SK-N-SH treated with all-trans-retinoic acid at 6 μM for 48 hours (cell line): ENCODE data around the gene HLA-G.

Source experiments
- ATAC-seq: fragments of 200-7000 bp; cut with Tn5 transposase; 3 replicates; pipeline ENCODE4 v1.9.1; 2020; ENCODE audit warnings: mild to moderate bottlenecking, moderate library complexity
- ARNTL ChIP-seq: fragments of 450-650 bp; formaldehyde crosslinking; IDR thresholded peaks from 2 replicates; pipeline ENCODE4 v1.5.0; 2020; ENCODE audit warnings: low read depth, mild to moderate bottlenecking, moderate library complexity, borderline replicate concordance
- BACH2 ChIP-seq: fragments of 250-450 bp; sonication (Bioruptor Pico); IDR thresholded peaks from 2 replicates; pipeline ENCODE4 v1.9.0; 2021; ENCODE audit warnings: mild to moderate bottlenecking, borderline replicate concordance
- CSDC2 ChIP-seq: fragments of 250-450 bp; sonication (Bioruptor Pico); IDR thresholded peaks from 2 replicates; pipeline ENCODE4 v1.5.0; 2020; ENCODE audit warnings: mild to moderate bottlenecking, moderate library complexity
- CSRNP3 ChIP-seq: fragments of 250-450 bp; sonication (Bioruptor Pico); IDR thresholded peaks from 2 replicates; pipeline ENCODE4 v1.5.1; 2021; ENCODE audit warnings: mild to moderate bottlenecking, moderate library complexity
- GLIS3 ChIP-seq: fragments of 250-450 bp; sonication (Bioruptor Pico); IDR thresholded peaks from 2 replicates; pipeline ENCODE4 v1.5.0; 2020; ENCODE audit warnings: mild to moderate bottlenecking, moderate library complexity
- ISL1 ChIP-seq: fragments of 250-450 bp; sonication (Bioruptor Pico); IDR thresholded peaks from 2 replicates; pipeline ENCODE4 v2.1.2; 2022; ENCODE audit warnings: mild to moderate bottlenecking, moderate library complexity
- OSR1 ChIP-seq: fragments of 250-450 bp; sonication (Bioruptor Pico); IDR thresholded peaks from 2 replicates; pipeline ENCODE4 v1.8.0; 2022; ENCODE audit warnings: moderate library complexity, mild to moderate bottlenecking, inconsistent platforms
- PPARA ChIP-seq: fragments of 250-450 bp; sonication (Bioruptor Pico); IDR thresholded peaks from 2 replicates; pipeline ENCODE4 v1.5.0; 2020; ENCODE audit warnings: mild to moderate bottlenecking, borderline replicate concordance
- RARB ChIP-seq: fragments of 250-450 bp; sonication (Bioruptor Pico); IDR thresholded peaks from 2 replicates; pipeline ENCODE4 v1.8.0; 2021; ENCODE audit warnings: mild to moderate bottlenecking, moderate library complexity
- SNAI2 ChIP-seq: fragments of 250-450 bp; sonication (Bioruptor Pico); IDR thresholded peaks from 2 replicates; pipeline ENCODE4 v1.5.0; 2020; ENCODE audit warnings: mild to moderate bottlenecking, moderate library complexity
- TCF4 ChIP-seq: fragments of 250-450 bp; sonication (Bioruptor Pico); IDR thresholded peaks from 2 replicates; pipeline ENCODE4 v1.8.0; 2021; ENCODE audit warnings: mild to moderate bottlenecking, moderate library complexity, borderline replicate concordance
- TOX ChIP-seq: fragments of 250-450 bp; sonication (Bioruptor Pico); IDR thresholded peaks from 2 replicates; pipeline ENCODE4 v1.8.0; 2021; ENCODE audit warnings: mild to moderate bottlenecking, moderate library complexity, borderline replicate concordance
- TSHZ2 ChIP-seq: fragments of 250-450 bp; sonication (Bioruptor Pico); IDR thresholded peaks from 2 replicates; pipeline ENCODE4 v1.5.0; 2020; ENCODE audit warnings: mild to moderate bottlenecking, moderate library complexity
- ZC3H10 ChIP-seq: fragments of 250-450 bp; sonication (Bioruptor Pico); IDR thresholded peaks from 2 replicates; pipeline ENCODE4 v1.5.1; 2021; ENCODE audit warnings: mild to moderate bottlenecking, moderate library complexity
- ZFP30 ChIP-seq: fragments of 450-650 bp; formaldehyde crosslinking; IDR thresholded peaks from 2 replicates; pipeline ENCODE4 v1.5.0; 2022; ENCODE audit warnings: mild to moderate bottlenecking, moderate library complexity
- ZNF565 ChIP-seq: fragments of 450-650 bp; formaldehyde crosslinking; conservative IDR thresholded peaks from 2 replicates; pipeline ENCODE4 v1.5.0; 2020; ENCODE audit warnings: low read depth, mild to moderate bottlenecking, moderate library complexity
- ZNF70 ChIP-seq: fragments of 450-650 bp; formaldehyde crosslinking; IDR thresholded peaks from 2 replicates; pipeline ENCODE4 v1.5.0; 2020; ENCODE audit warnings: mild to moderate bottlenecking, moderate library complexity
- ZNF8 ChIP-seq: fragments of 450-650 bp; formaldehyde crosslinking; IDR thresholded peaks from 2 replicates; pipeline ENCODE4 v1.5.0; 2020; ENCODE audit warnings: mild to moderate bottlenecking, moderate library complexity
- TF ChIP-seq, protein P1 (sequence below): fragments of 250-450 bp; sonication (Bioruptor Pico); IDR thresholded peaks from 2 replicates; pipeline ENCODE4 v1.5.1; 2020; ENCODE audit warnings: low read depth, mild to moderate bottlenecking, moderate library complexity
- TF ChIP-seq, protein P2 (sequence below): fragments of 250-450 bp; sonication (Bioruptor Pico); IDR thresholded peaks from 2 replicates; pipeline ENCODE4 v1.8.0; 2020; ENCODE audit warnings: mild to moderate bottlenecking, moderate library complexity, borderline replicate concordance
- TF ChIP-seq, protein P3 (sequence below): fragments of 250-450 bp; sonication (Bioruptor Pico); IDR thresholded peaks from 2 replicates; pipeline ENCODE4 v1.8.0; 2021; ENCODE audit warnings: low read depth, mild to moderate bottlenecking, moderate library complexity, borderline replicate concordance

The HLA-G gene

DNA sequence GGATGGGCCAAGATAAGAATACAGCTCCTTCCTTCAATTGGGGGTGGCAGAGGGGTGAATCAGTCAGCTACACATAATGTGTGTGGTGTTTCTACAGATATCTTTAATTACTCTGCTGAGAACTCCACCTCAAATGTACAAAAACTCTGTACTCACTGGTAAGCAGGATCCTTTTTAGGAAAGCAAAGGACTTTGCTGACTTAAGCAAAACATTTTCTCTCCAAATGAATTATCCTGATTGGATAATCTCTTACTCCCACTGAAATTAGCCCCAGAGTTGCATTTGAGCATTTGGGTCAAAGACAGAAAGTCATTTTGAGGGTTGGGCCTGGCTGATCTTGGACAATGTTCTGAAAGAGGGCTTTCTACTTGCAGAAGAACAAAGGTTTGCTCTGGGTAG lies 13.4 kb downstream of the HLA-G start:
- TF ChIP-seq, protein P1, sequence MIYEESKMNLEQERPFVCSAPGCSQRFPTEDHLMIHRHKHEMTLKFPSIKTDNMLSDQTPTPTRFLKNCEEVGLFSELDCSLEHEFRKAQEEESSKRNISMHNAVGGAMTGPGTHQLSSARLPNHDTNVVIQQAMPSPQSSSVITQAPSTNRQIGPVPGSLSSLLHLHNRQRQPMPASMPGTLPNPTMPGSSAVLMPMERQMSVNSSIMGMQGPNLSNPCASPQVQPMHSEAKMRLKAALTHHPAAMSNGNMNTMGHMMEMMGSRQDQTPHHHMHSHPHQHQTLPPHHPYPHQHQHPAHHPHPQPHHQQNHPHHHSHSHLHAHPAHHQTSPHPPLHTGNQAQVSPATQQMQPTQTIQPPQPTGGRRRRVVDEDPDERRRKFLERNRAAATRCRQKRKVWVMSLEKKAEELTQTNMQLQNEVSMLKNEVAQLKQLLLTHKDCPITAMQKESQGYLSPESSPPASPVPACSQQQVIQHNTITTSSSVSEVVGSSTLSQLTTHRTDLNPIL (CRISPR knock-in tag) = no peak
- TF ChIP-seq OSR1 (CRISPR knock-in tag) (no peak), TCF4 (CRISPR knock-in tag) (no peak), CSDC2 (no peak), ZFP30 (CRISPR knock-in tag) (no peak), ZNF565 (CRISPR knock-in tag) (no peak), TSHZ2 (CRISPR knock-in tag) (no peak), GLIS3 (CRISPR knock-in tag) (no peak), TOX (CRISPR knock-in tag) (no peak), ZNF70 (no peak), RARB (CRISPR knock-in tag) (no peak), ZC3H10 (CRISPR knock-in tag) (no peak), BACH2 (no peak)
- no peak for ATAC-seq

DNA sequence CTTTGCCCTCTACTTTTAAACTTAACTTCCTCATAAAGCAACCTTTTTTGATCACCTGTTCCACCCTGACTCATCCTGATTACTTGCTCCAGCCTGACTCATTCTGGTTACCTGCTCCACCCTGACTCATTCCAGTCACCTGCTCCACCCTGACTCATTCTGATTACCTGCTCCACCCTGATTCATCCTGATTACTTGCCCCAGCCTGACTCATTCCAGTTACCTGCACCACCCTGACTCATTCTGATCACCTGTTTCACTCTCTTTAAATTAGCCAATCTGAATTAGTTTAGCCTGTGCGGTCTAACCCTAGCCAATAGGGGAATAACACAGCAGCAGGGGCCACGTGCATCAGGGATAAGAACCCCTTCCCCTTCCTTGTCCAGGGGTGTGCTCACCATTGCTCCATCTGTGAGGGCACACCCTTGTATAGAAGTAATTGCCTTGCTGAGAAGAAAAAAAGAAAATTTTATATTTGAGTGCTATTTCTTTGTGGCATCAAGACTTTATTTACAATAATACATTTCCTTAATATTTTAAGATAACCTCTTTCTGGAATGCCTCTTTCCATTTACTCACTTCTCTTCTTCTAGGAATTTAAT lies 17.9 kb downstream of the HLA-G start:
- TF ChIP-seq ZC3H10 (CRISPR knock-in tag) (no peak), ARNTL (no peak), CSDC2 (no peak), ISL1 (no peak), CSRNP3 (no peak), TOX (CRISPR knock-in tag) (no peak), ZNF565 (CRISPR knock-in tag) (no peak), PPARA (CRISPR knock-in tag) (no peak), ZNF8 (no peak), ZFP30 (CRISPR knock-in tag) (no peak), RARB (CRISPR knock-in tag) (no peak), BACH2 (no peak), SNAI2 (CRISPR knock-in tag) (no peak), OSR1 (CRISPR knock-in tag) (no peak)
- TF ChIP-seq, protein P1 (CRISPR knock-in tag) = no peak
- TF ChIP-seq, protein P2, sequence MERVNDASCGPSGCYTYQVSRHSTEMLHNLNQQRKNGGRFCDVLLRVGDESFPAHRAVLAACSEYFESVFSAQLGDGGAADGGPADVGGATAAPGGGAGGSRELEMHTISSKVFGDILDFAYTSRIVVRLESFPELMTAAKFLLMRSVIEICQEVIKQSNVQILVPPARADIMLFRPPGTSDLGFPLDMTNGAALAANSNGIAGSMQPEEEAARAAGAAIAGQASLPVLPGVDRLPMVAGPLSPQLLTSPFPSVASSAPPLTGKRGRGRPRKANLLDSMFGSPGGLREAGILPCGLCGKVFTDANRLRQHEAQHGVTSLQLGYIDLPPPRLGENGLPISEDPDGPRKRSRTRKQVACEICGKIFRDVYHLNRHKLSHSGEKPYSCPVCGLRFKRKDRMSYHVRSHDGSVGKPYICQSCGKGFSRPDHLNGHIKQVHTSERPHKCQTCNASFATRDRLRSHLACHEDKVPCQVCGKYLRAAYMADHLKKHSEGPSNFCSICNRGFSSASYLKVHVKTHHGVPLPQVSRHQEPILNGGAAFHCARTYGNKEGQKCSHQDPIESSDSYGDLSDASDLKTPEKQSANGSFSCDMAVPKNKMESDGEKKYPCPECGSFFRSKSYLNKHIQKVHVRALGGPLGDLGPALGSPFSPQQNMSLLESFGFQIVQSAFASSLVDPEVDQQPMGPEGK = no peak
- no peak for ATAC-seq

GRCh38 chr6:29847871-29848630 lies 20.4 kb downstream of the HLA-G start:
- peak; percentile 97 for ATAC-seq

More at GRCh38 chr6:29847871-29848630, 20.4 kb downstream of the HLA-G start:
- TF ChIP-seq, protein P1 (CRISPR knock-in tag) = no peak
- TF ChIP-seq BACH2 = no peak
- no peak for TF ChIP-seq SNAI2 (CRISPR knock-in tag)
- no peak for TF ChIP-seq CSDC2
- TF ChIP-seq TCF4 (CRISPR knock-in tag) = no peak
- TF ChIP-seq, protein P3, sequence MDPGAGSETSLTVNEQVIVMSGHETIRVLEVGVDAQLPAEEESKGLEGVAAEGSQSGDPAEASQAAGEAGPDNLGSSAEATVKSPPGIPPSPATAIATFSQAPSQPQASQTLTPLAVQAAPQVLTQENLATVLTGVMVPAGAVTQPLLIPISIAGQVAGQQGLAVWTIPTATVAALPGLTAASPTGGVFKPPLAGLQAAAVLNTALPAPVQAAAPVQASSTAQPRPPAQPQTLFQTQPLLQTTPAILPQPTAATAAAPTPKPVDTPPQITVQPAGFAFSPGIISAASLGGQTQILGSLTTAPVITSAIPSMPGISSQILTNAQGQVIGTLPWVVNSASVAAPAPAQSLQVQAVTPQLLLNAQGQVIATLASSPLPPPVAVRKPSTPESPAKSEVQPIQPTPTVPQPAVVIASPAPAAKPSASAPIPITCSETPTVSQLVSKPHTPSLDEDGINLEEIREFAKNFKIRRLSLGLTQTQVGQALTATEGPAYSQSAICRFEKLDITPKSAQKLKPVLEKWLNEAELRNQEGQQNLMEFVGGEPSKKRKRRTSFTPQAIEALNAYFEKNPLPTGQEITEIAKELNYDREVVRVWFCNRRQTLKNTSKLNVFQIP (CRISPR knock-in tag) = no peak
